ENCODE results near the gene XYLT2. TPM values are rescaled to one million over a fixed set of nuclear protein-coding genes. Genes with fewer than 3 reads are reported as not detected.

The XYLT2 gene
- total and polyA plus RNA-seq, 4 donors = 15.3 to 35.9 (median 21.0) TPM

- H3K4me3 ChIP-seq (ENCODE audit: low read depth, low read length) = peak overlapping the region; percentile 79
- no peak overlapping the region for H3K27ac ChIP-seq (ENCODE audit: low read depth, low read length)
- WGBS (ENCODE audit: insufficient coverage) = 7% methylated on average over 14 of the region's 17 CpGs
- peaks cover 10% of the 10 kb centered on the region for H3K36me3 ChIP-seq (ENCODE audit: control insufficient read depth, insufficient read depth, low read length)
- no peaks in the 10 kb centered on the region for H3K9me3 ChIP-seq (ENCODE audit: control insufficient read depth, insufficient read depth, low read length)
- DNase-seq (ENCODE audit: low read depth in 4 of 6, low spot score in 6 of 6) = no peak
- peaks cover 2% of the 10 kb centered on the region for H3K27me3 ChIP-seq (ENCODE audit: control insufficient read depth, insufficient read depth, low read length)
- H3K4me1 ChIP-seq (ENCODE audit: control insufficient read depth, insufficient read depth, low read length) = peaks cover 24% of the 10 kb centered on the region
These were observed 1.4 kb downstream of the XYLT2 start for GRCh38 chr17:50347117-50347893.

- Histone ChIP-seq H3K36me3 (ENCODE audit: control insufficient read depth, insufficient read depth, low read length) (peaks cover 15% of the 10 kb centered on the region), H3K27ac (ENCODE audit: low read depth, low read length) (no peak overlapping the region), H3K4me1 (ENCODE audit: control insufficient read depth, insufficient read depth, low read length) (peaks cover 24% of the 10 kb centered on the region), H3K4me3 (ENCODE audit: low read depth, low read length) (peak overlapping the region; percentile 79), H3K27me3 (ENCODE audit: control insufficient read depth, insufficient read depth, low read length) (peaks cover under 1% of the 10 kb centered on the region), H3K9me3 (ENCODE audit: control insufficient read depth, insufficient read depth, low read length) (no peaks in the 10 kb centered on the region)
- no peak for DNase-seq (ENCODE audit: low read depth in 4 of 6, low spot score in 6 of 6)
- WGBS (ENCODE audit: insufficient coverage) = 93% methylated on average over 1 of the region's 3 CpGs
These were observed 2.0 kb downstream of the XYLT2 start for GRCh38 chr17:50347894-50348291.

- H3K4me1 ChIP-seq (ENCODE audit: control insufficient read depth, insufficient read depth, low read length) = peaks cover 24% of the 10 kb centered on the region
- 79% methylated on average over 4 of the region's 7 CpGs for WGBS (ENCODE audit: insufficient coverage)
- no peak overlapping the region for H3K27ac ChIP-seq (ENCODE audit: low read depth, low read length)
- H3K9me3 ChIP-seq (ENCODE audit: control insufficient read depth, insufficient read depth, low read length) = no peaks in the 10 kb centered on the region
- H3K27me3 ChIP-seq (ENCODE audit: control insufficient read depth, insufficient read depth, low read length) = no peaks in the 10 kb centered on the region
- H3K4me3 ChIP-seq (ENCODE audit: low read depth, low read length) = no peak overlapping the region
- no peak for DNase-seq (ENCODE audit: low read depth in 4 of 6, low spot score in 6 of 6)
- peaks cover 22% of the 10 kb centered on the region for H3K36me3 ChIP-seq (ENCODE audit: control insufficient read depth, insufficient read depth, low read length)
These were observed 2.8 kb downstream of the XYLT2 start for GRCh38 chr17:50348522-50349242.

- peaks cover 24% of the 10 kb centered on the region for H3K4me1 ChIP-seq (ENCODE audit: control insufficient read depth, insufficient read depth, low read length)
- H3K4me3 ChIP-seq (ENCODE audit: low read depth, low read length) = no peak overlapping the region
- no peaks in the 10 kb centered on the region for H3K9me3 ChIP-seq (ENCODE audit: control insufficient read depth, insufficient read depth, low read length)
- H3K36me3 ChIP-seq (ENCODE audit: control insufficient read depth, insufficient read depth, low read length) = peaks cover 27% of the 10 kb centered on the region
- no peak for DNase-seq (ENCODE audit: low read depth in 4 of 6, low spot score in 6 of 6)
- H3K27ac ChIP-seq (ENCODE audit: low read depth, low read length) = no peak overlapping the region
- WGBS (ENCODE audit: insufficient coverage) = 95% methylated on average over 3 of the region's 5 CpGs
- H3K27me3 ChIP-seq (ENCODE audit: control insufficient read depth, insufficient read depth, low read length) = no peaks in the 10 kb centered on the region
These were observed 3.3 kb downstream of the XYLT2 start for GRCh38 chr17:50349243-50349600.

- 88% methylated on average over 2 of the region's 2 CpGs for WGBS (ENCODE audit: insufficient coverage)
- H3K9me3 ChIP-seq (ENCODE audit: control insufficient read depth, insufficient read depth, low read length) = no peaks in the 10 kb centered on the region
- no peak overlapping the region for H3K4me3 ChIP-seq (ENCODE audit: low read depth, low read length)
- H3K4me1 ChIP-seq (ENCODE audit: control insufficient read depth, insufficient read depth, low read length) = peaks cover 15% of the 10 kb centered on the region
- H3K36me3 ChIP-seq (ENCODE audit: control insufficient read depth, insufficient read depth, low read length) = peaks cover 42% of the 10 kb centered on the region
- no peak overlapping the region for H3K27ac ChIP-seq (ENCODE audit: low read depth, low read length)
- DNase-seq (ENCODE audit: low read depth in 4 of 6, low spot score in 6 of 6) = no peak
- H3K27me3 ChIP-seq (ENCODE audit: control insufficient read depth, insufficient read depth, low read length) = no peaks in the 10 kb centered on the region
These were observed 4.8 kb downstream of the XYLT2 start for GRCh38 chr17:50350733-50351132.

GRCh38 chr17:50352072-50352692 lies 6.3 kb downstream of the XYLT2 start:
- H3K36me3 ChIP-seq (ENCODE audit: control insufficient read depth, insufficient read depth, low read length) = peaks cover 57% of the 10 kb centered on the region
- H3K4me1 ChIP-seq (ENCODE audit: control insufficient read depth, insufficient read depth, low read length) = peaks cover 6% of the 10 kb centered on the region
- DNase-seq (ENCODE audit: low read depth in 4 of 6, low spot score in 6 of 6) = no peak
- no peak overlapping the region for H3K4me3 ChIP-seq (ENCODE audit: low read depth, low read length)
- H3K27me3 ChIP-seq (ENCODE audit: control insufficient read depth, insufficient read depth, low read length) = no peaks in the 10 kb centered on the region
- 82% methylated on average over 6 of the region's 6 CpGs for WGBS (ENCODE audit: insufficient coverage)
- no peaks in the 10 kb centered on the region for H3K9me3 ChIP-seq (ENCODE audit: control insufficient read depth, insufficient read depth, low read length)
- no peak overlapping the region for H3K27ac ChIP-seq (ENCODE audit: low read depth, low read length)

- Histone ChIP-seq H3K9me3 (ENCODE audit: control insufficient read depth, insufficient read depth, low read length) (no peaks in the 10 kb centered on the region), H3K4me1 (ENCODE audit: control insufficient read depth, insufficient read depth, low read length) (no peaks in the 10 kb centered on the region), H3K27me3 (ENCODE audit: control insufficient read depth, insufficient read depth, low read length) (no peaks in the 10 kb centered on the region), H3K36me3 (ENCODE audit: control insufficient read depth, insufficient read depth, low read length) (peaks cover 64% of the 10 kb centered on the region), H3K4me3 (ENCODE audit: low read depth, low read length) (no peak overlapping the region), H3K27ac (ENCODE audit: low read depth, low read length) (no peak overlapping the region)
- 94% methylated on average over 20 of the region's 21 CpGs for WGBS (ENCODE audit: insufficient coverage)
- no peak for DNase-seq (ENCODE audit: low read depth in 4 of 6, low spot score in 6 of 6)
These were observed 7.0 kb downstream of the XYLT2 start for GRCh38 chr17:50352693-50353599.

GRCh38 chr17:50353600-50354195 lies 7.8 kb downstream of the XYLT2 start:
- 97% methylated on average over 25 of the region's 27 CpGs for WGBS (ENCODE audit: insufficient coverage)
- peaks cover 72% of the 10 kb centered on the region for H3K36me3 ChIP-seq (ENCODE audit: control insufficient read depth, insufficient read depth, low read length)
- DNase-seq (ENCODE audit: low read depth in 4 of 6, low spot score in 6 of 6) = no peak

GRCh38 chr17:50354198-50354597 lies 8.3 kb downstream of the XYLT2 start:
- no peak for DNase-seq (ENCODE audit: low read depth in 4 of 6, low spot score in 6 of 6)
- Histone ChIP-seq H3K36me3 (ENCODE audit: control insufficient read depth, insufficient read depth, low read length) (peaks cover 72% of the 10 kb centered on the region), H3K27me3 (ENCODE audit: control insufficient read depth, insufficient read depth, low read length) (no peaks in the 10 kb centered on the region), H3K4me3 (ENCODE audit: low read depth, low read length) (no peak overlapping the region), H3K27ac (ENCODE audit: low read depth, low read length) (no peak overlapping the region), H3K9me3 (ENCODE audit: control insufficient read depth, insufficient read depth, low read length) (no peaks in the 10 kb centered on the region), H3K4me1 (ENCODE audit: control insufficient read depth, insufficient read depth, low read length) (no peaks in the 10 kb centered on the region)
- WGBS (ENCODE audit: insufficient coverage) = 88% methylated on average over 14 of the region's 15 CpGs

More at GRCh38 chr17:50353600-50354195, 7.8 kb downstream of the XYLT2 start:
- no peaks in the 10 kb centered on the region for H3K9me3 ChIP-seq (ENCODE audit: control insufficient read depth, insufficient read depth, low read length)
- no peaks in the 10 kb centered on the region for H3K4me1 ChIP-seq (ENCODE audit: control insufficient read depth, insufficient read depth, low read length)
- no peak overlapping the region for H3K4me3 ChIP-seq (ENCODE audit: low read depth, low read length)
- H3K27ac ChIP-seq (ENCODE audit: low read depth, low read length) = no peak overlapping the region
- H3K27me3 ChIP-seq (ENCODE audit: control insufficient read depth, insufficient read depth, low read length) = no peaks in the 10 kb centered on the region
